Coronary artery (tissue), 2 donors: ENCODE measurements around the gene LDLRAD4.

ENCODE experiments used
- DNase-seq: peaks from one replicate; pipeline ENCODE4 v3.0.0-alpha.2; 2017; ENCODE audit warnings: low spot score
- H3K27ac ChIP-seq, 2 donors: fragments of 200-600 bp; sonication (generic); one replicate each; pipeline ENCODE4 v1.5.1; 2016 to 2019
- H3K4me3 ChIP-seq: fragments of 200-600 bp; sonication (generic); 2 replicates; pipeline ENCODE4 v1.5.1; 2016; ENCODE audit warnings: mild to moderate bottlenecking, moderate library complexity
- CTCF ChIP-seq: fragments of 200-600 bp; sonication (generic); IDR thresholded peaks from one replicate; pipeline ENCODE4 v1.5.1; 2019; ENCODE audit warnings: antibody characterized with exemption

Gene LDLRAD4

DNA sequence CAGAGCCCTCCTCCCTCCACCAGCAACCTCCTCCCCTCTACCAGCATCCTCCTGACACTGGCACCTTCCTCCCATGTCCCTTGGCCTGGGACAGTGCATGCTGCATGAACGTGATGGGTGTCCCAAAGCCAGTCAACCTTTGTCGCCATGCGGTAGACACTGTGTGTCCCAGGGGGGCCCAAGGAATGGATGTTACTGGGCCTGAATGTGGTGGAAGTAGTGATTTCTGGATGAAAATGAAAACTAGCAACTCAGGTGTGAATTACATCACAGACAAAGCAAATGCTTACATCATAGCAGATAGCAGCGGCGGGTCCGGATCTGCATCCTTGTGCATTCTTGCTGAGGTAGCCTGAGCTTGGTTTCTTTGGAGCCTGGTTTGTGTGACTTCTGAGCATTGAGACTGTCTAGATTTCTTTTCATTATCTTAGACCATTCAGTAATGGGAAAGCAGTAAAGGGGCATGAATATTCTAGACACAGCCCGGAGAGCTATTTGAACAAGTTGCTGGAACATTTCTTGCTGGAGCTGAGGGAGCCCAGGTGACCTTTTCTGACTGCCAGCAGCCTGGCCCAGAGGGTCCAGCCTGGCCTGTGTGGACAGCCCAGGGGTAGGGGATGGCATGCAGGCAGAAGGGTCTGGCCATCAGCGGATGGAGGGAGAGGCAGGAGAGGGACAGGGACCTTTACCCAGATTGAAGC lies 407.4 kb downstream of the LDLRAD4 start:
- no peak overlapping the region for H3K27ac ChIP-seq
- H3K4me3 ChIP-seq, result no peak overlapping the region
- DNase-seq, result no peak
- no peak for TF ChIP-seq CTCF

DNA sequence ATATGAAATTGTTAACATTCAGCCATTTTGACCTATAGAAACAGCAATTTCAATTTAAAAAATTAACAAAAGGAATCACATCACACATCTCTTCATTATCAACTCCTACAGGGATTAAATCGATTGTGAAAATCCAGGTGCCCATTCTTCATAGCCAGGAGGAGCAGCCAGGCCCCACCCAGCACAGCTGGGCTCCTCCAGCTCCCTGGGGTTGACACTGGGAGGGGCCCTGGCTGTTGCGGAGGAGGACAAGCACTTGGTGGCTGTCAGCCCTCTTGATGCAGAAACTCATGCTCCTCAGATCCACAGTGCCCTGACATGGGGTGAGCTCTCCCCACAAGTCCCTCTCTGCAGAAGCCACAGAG lies 408.0 kb downstream of the LDLRAD4 start:
- TF ChIP-seq CTCF, result no peak
- Histone ChIP-seq H3K27ac (no peak overlapping the region), H3K4me3 (no peak overlapping the region)
- DNase-seq, result no peak

DNA sequence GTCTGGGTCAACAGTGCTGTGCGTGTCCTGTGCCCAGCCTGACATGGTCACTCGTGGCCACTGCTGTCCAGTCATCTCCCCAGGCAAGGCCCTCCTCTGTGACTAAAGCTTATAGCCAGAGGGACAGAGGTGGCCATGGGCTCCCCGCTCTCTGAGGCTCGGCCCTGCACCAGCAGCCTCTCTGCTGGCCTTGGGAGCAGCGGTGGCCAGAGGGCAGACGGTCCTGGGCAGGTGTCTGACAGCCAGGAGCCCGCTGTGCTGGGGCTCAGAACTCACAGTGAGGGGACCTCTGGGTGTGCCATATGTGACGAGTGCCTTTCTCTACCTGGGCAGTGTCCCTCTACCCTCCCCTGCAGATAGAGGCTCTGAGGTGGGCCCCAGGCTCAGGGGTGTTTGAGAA lies 409.1 kb downstream of the LDLRAD4 start:
- no peak for DNase-seq
- Histone ChIP-seq H3K4me3 (no peak overlapping the region), H3K27ac (no peak overlapping the region)
- TF ChIP-seq CTCF, result no peak

DNA sequence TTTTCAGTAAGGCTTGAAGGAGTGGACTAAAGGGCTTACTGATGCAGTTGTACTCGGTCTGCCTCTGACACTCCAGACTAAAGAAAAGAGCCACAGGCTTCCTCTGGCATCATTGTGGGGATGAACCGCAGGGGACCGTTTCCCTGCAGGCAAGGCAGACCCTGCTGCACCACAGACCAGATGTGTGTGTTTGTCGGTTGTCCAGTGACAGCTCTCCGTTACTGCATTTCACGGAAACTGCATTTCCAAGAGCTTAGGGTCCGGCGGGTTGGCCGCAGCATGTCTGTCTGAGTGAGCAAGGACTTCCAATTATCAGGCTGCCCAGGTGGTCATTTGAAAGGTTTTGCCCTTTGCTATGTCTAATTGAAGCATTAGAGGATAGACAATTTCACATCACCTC lies 409.7 kb downstream of the LDLRAD4 start:
- H3K4me3 ChIP-seq, result no peak overlapping the region
- H3K27ac ChIP-seq, result no peak overlapping the region
- no peak for DNase-seq
- TF ChIP-seq CTCF, result no peak

GRCh38 chr18:13629841-13630715 lies 411.5 kb downstream of the LDLRAD4 start:
- no peak for DNase-seq
- TF ChIP-seq CTCF, result no peak
- Histone ChIP-seq H3K4me3 (no peak overlapping the region), H3K27ac (no peak overlapping the region)

GRCh38 chr18:13630716-13631268 lies 412.2 kb downstream of the LDLRAD4 start:
- no peak for TF ChIP-seq CTCF
- no peak overlapping the region for H3K4me3 ChIP-seq
- no peak overlapping the region for H3K27ac ChIP-seq
- no peak for DNase-seq

DNA sequence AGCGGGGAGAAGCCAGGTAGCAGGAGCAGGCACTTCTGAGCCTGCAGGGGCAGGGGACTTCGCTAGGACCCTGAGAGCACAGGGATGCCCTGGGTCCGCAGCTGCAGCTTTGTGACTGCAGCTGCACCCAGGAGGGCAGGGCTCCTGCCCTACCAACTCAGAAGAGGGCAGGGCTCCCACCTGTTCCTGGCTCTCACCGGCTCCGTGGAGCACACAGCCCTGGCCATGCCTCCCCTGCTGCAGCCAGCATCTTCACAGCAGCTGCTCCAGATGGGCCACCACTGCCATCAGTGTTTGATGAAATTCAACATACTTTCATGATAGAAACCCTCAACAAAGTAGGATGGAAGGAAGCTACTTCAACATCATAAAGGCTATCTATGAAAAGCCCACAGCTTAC lies 415.1 kb downstream of the LDLRAD4 start:
- DNase-seq, result no peak

More for the DNA sequence above, 415.1 kb downstream of the LDLRAD4 start:
- Histone ChIP-seq H3K4me3 (no peak overlapping the region), H3K27ac (no peak overlapping the region)
- no peak for TF ChIP-seq CTCF
